Measurements from ENCODE around the gene AP1S3. TPM values are rescaled to one million over a fixed set of nuclear protein-coding genes. Genes with fewer than 3 reads are reported as not detected.

AP1S3 gene
- 51.8 and 69.5 TPM in 2 replicates for total RNA-seq

GRCh38 chr2:223837287-223838061 lies at the start of gene AP1S3:
Gene AP1S3, minus strand, starts transcription at chr2:223837582. Its CDS starts 132 bp downstream, at chr2:223837450.

Other genes starting within 250 kb of the AP1S3 start
- gene SCG2, start 235.2 kb downstream of the AP1S3 start, total RNA-seq = 0.21 and 0.24 TPM in 2 replicates
- 100 and 107 TPM in 2 replicates for gene WDFY1, start 107.8 kb upstream of the AP1S3 start, total RNA-seq
- 26.3 and 45.6 TPM in 2 replicates for gene MRPL44, start 119.9 kb upstream of the AP1S3 start, total RNA-seq
- 76.4 and 118 TPM in 2 replicates for gene SERPINE2, start 201.7 kb upstream of the AP1S3 start, total RNA-seq